Muscle layer of colon (tissue), 2 donors: ENCODE results near the gene MTHFSD.

Experiments used
- H3K27ac ChIP-seq: one replicate; pipeline ENCODE4 v1.7.0; 2013; ENCODE audit warnings: low read depth, mild to moderate bottlenecking, low read length, moderate library complexity
- H3K27me3 ChIP-seq, 2 donors: one replicate each; pipeline ENCODE4 v1.7.0; 2013; ENCODE audit warnings: low read length in 2 of 2, mild to moderate bottlenecking in 2 of 2; ENCODE audit not compliant: insufficient read depth in 2 of 2, control insufficient read depth in 1 of 2
- H3K36me3 ChIP-seq: one replicate; pipeline ENCODE4 v1.7.0; 2013; ENCODE audit warnings: mild to moderate bottlenecking, low read length; ENCODE audit not compliant: insufficient read depth
- H3K4me1 ChIP-seq: one replicate; pipeline ENCODE4 v1.7.0; 2013; ENCODE audit warnings: mild to moderate bottlenecking, low read length; ENCODE audit not compliant: insufficient read depth
- H3K4me3 ChIP-seq, 2 donors: one replicate each; pipeline ENCODE4 v1.7.0; 2013; ENCODE audit warnings: low read length in 2 of 2, low read depth in 1 of 2, mild to moderate bottlenecking in 1 of 2, moderate library complexity in 1 of 2
- H3K9ac ChIP-seq: one replicate; pipeline ENCODE4 v1.7.0; 2013; ENCODE audit warnings: low read length
- H3K9me3 ChIP-seq: one replicate; pipeline ENCODE4 v1.7.0; 2013; ENCODE audit warnings: mild to moderate bottlenecking, low read length
- donor health status: abdominal sarcoma.
- donor health status: Adenocarcinoma of cecum.

The MTHFSD gene

GRCh38 chr16:86499440-86499786 is 55.6 kb downstream of the MTHFSD start:
- Histone ChIP-seq H3K36me3 (no peaks in the 10 kb centered on the region), H3K9ac (peak overlapping the region; percentile 94), H3K27ac (peak overlapping the region; percentile 94), H3K9me3 (no peaks in the 10 kb centered on the region), H3K4me3 (peak overlapping the region; percentile 72 to 95), H3K4me1 (peaks cover 29% of the 10 kb centered on the region), H3K27me3 (peaks cover 5 to 8% of the 10 kb centered on the region in 2 donors)

DNA sequence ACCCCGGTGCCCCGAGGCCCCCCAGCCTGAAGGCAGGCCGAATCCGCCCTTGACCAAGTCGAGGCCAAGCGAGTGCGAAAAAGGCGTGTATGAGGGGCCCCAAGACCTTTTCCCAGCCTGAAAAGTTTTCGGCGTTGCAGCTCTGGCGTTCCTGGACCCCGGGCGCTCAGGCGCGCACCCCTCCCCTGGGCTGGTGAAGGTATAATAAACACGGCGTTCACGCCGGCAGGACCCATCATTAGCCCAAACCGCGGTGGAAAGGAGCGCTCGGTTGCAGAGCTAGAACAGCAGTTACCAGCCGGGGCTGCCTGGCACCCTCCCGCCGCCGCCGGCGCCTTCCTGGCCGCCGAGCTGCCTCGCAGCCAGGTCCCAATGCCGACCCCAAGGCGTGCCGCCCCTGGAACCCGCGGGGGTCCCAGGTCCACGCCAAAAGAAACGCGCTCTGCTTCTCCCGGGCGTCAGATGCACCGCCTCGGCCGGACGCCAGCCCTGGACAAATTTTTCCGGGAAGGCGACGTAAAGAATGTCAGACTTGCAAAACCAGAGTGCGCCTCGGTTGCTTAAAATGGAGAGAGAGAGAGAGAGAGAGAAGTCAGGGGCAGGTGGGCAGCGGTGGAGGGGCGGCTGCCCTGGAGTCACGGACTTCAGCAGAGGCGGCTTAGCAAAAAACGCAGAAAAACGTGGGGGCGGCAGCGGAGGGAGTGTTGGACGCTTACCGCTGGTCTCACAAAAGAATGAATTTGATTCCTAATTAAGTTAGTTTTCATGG is 56.2 kb downstream of the MTHFSD start:
- H3K9me3 ChIP-seq: no peaks in the 10 kb centered on the region
- H3K27me3 ChIP-seq: peaks cover 5 to 8% of the 10 kb centered on the region in 2 donors
- peak overlapping the region; percentile 94 for H3K27ac ChIP-seq
- peaks cover 29% of the 10 kb centered on the region for H3K4me1 ChIP-seq
- no peaks in the 10 kb centered on the region for H3K36me3 ChIP-seq
- peak overlapping the region; percentile 94 for H3K9ac ChIP-seq
- peak overlapping the region; percentile 72 to 95 for H3K4me3 ChIP-seq

GRCh38 chr16:86498155-86498670 is 56.8 kb downstream of the MTHFSD start:
- peaks cover 3 to 8% of the 10 kb centered on the region in 2 donors for H3K27me3 ChIP-seq
- no peaks in the 10 kb centered on the region for H3K9me3 ChIP-seq
- peaks cover 34% of the 10 kb centered on the region for H3K4me1 ChIP-seq
- peak overlapping the region; percentile 94 for H3K9ac ChIP-seq
- H3K36me3 ChIP-seq: no peaks in the 10 kb centered on the region
- H3K4me3 ChIP-seq: peak overlapping the region; percentile 72 to 95
- peak overlapping the region; percentile 94 for H3K27ac ChIP-seq

GRCh38 chr16:86497551-86498021 is 57.4 kb downstream of the MTHFSD start:
- no peaks in the 10 kb centered on the region for H3K36me3 ChIP-seq
- H3K27me3 ChIP-seq: peaks cover 0 to 8% of the 10 kb centered on the region in 2 donors
- peaks cover 34% of the 10 kb centered on the region for H3K4me1 ChIP-seq
- H3K9me3 ChIP-seq: no peaks in the 10 kb centered on the region
- no peak overlapping the region for H3K9ac ChIP-seq
- H3K4me3 ChIP-seq: peak overlapping the region in 1 of 2 donors; percentile 37
- H3K27ac ChIP-seq: peak overlapping the region; percentile 89

- H3K4me3 ChIP-seq: peak overlapping the region; percentile 37 to 58
These were observed 58.0 kb downstream of the MTHFSD start for GRCh38 chr16:86496929-86497461.

GRCh38 chr16:86496262-86496928 is 58.6 kb downstream of the MTHFSD start:
- Histone ChIP-seq H3K4me3 (peak overlapping the region; percentile 37 to 58), H3K36me3 (no peaks in the 10 kb centered on the region), H3K4me1 (peaks cover 35% of the 10 kb centered on the region), H3K9ac (peak overlapping the region; percentile 86), H3K27me3 (peaks cover 0 to 8% of the 10 kb centered on the region in 2 donors), H3K27ac (peak overlapping the region; percentile 89), H3K9me3 (no peaks in the 10 kb centered on the region)

More at GRCh38 chr16:86496929-86497461, 58.0 kb downstream of the MTHFSD start:
- no peaks in the 10 kb centered on the region for H3K36me3 ChIP-seq
- H3K27ac ChIP-seq: peak overlapping the region; percentile 89
- no peaks in the 10 kb centered on the region for H3K9me3 ChIP-seq
- peaks cover 35% of the 10 kb centered on the region for H3K4me1 ChIP-seq
- peaks cover 0 to 8% of the 10 kb centered on the region in 2 donors for H3K27me3 ChIP-seq
- peak overlapping the region; percentile 86 for H3K9ac ChIP-seq

DNA sequence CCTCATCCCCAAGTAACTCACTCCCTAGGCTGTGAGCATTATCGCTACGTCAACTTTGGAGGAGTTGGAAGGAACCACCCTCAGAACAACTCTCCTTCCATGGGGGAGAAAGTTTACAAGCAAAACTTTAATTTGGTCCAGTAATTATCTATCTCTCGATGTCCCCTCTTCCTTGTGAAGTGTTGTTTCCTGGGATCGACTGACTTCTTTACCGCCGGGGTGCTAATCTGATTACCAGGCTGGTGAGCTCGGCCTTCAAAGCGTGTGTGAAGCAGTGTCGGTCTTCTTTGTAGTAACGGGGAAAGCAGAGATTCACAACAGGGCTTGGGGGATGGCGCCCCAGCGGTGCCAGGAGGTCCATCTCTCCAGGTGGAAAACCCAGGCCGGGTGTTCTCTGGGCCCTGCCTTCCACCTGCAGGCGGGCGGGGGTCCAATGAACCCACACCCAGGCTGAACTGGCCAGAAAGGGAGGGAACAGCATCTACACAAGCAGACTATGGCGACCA is 59.2 kb downstream of the MTHFSD start:
- Histone ChIP-seq H3K4me3 (peak overlapping the region; percentile 44 to 58), H3K27me3 (peaks cover 0 to 8% of the 10 kb centered on the region in 2 donors), H3K4me1 (peaks cover 37% of the 10 kb centered on the region), H3K27ac (peak overlapping the region; percentile 89), H3K36me3 (no peaks in the 10 kb centered on the region), H3K9me3 (no peaks in the 10 kb centered on the region), H3K9ac (peak overlapping the region; percentile 86)

GRCh38 chr16:86495357-86495701 is 59.7 kb downstream of the MTHFSD start:
- Histone ChIP-seq H3K4me3 (peak overlapping the region; percentile 44 to 58), H3K27me3 (peaks cover 0 to 8% of the 10 kb centered on the region in 2 donors), H3K9me3 (no peaks in the 10 kb centered on the region), H3K27ac (peak overlapping the region; percentile 89), H3K4me1 (peaks cover 37% of the 10 kb centered on the region), H3K36me3 (peaks cover 1% of the 10 kb centered on the region), H3K9ac (peak overlapping the region; percentile 86)

- peak overlapping the region; percentile 89 for H3K27ac ChIP-seq
- H3K9me3 ChIP-seq: no peaks in the 10 kb centered on the region
- H3K9ac ChIP-seq: peak overlapping the region; percentile 86
- peaks cover 7% of the 10 kb centered on the region for H3K36me3 ChIP-seq
- H3K27me3 ChIP-seq: peaks cover 0 to 8% of the 10 kb centered on the region in 2 donors
- H3K4me3 ChIP-seq: peak overlapping the region; percentile 17 to 58
- H3K4me1 ChIP-seq: peaks cover 36% of the 10 kb centered on the region
These were observed 60.3 kb downstream of the MTHFSD start for GRCh38 chr16:86494565-86495356.

GRCh38 chr16:86494039-86494564 is 60.9 kb downstream of the MTHFSD start:
- Histone ChIP-seq H3K4me3 (peak overlapping the region; percentile 17 to 58), H3K36me3 (peaks cover 14% of the 10 kb centered on the region), H3K27me3 (peaks cover 0 to 8% of the 10 kb centered on the region in 2 donors), H3K27ac (peak overlapping the region; percentile 89), H3K4me1 (peaks cover 36% of the 10 kb centered on the region), H3K9me3 (no peaks in the 10 kb centered on the region), H3K9ac (peak overlapping the region; percentile 86)
